ENCODE results near the gene UBL7. TPM values are rescaled to one million over a fixed set of nuclear protein-coding genes. Genes with fewer than 3 reads are reported as not detected.

The UBL7 gene
- total and polyA plus RNA-seq, 2 experiments from 2014 or later: 39.2 to 60.2 TPM

DNA sequence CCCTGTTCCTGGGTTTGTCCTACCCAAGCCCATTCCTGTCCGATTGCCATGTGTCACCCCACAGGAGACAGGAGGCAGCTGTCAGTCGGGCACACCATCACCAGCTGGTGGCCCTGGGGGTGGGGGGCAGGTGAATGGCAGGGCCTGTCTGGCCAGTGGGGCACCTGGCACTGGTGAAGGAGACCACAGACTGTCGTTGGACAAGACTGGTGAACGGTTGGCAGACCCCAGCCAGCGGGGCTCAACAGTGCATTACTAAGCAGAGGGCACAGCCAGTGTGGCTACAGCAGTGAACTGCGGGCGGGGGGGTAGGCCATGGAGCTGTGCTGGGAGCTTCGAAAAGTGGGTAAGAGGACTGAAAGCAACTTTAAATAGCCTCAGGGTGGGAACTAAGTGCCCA is 29.3 kb downstream of the UBL7 start:
- H4K20me1 ChIP-seq (ENCODE audit: insufficient read depth, poor library complexity, severe bottlenecking): no peaks in the 10 kb centered on the region
- TF ChIP-seq EZH2phosphoT487 (IDR thresholded peaks at IDR 0.05; ENCODE audit: low read depth, severe bottlenecking, unreplicated experiment) (no peak), EZH2 (IDR thresholded peaks at IDR 0.05; ENCODE audit: borderline replicate concordance) (no peak)
- TF ChIP-seq, protein P1, sequence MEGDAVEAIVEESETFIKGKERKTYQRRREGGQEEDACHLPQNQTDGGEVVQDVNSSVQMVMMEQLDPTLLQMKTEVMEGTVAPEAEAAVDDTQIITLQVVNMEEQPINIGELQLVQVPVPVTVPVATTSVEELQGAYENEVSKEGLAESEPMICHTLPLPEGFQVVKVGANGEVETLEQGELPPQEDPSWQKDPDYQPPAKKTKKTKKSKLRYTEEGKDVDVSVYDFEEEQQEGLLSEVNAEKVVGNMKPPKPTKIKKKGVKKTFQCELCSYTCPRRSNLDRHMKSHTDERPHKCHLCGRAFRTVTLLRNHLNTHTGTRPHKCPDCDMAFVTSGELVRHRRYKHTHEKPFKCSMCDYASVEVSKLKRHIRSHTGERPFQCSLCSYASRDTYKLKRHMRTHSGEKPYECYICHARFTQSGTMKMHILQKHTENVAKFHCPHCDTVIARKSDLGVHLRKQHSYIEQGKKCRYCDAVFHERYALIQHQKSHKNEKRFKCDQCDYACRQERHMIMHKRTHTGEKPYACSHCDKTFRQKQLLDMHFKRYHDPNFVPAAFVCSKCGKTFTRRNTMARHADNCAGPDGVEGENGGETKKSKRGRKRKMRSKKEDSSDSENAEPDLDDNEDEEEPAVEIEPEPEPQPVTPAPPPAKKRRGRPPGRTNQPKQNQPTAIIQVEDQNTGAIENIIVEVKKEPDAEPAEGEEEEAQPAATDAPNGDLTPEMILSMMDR (IDR thresholded peaks at IDR 0.05; ENCODE audit: poor library complexity): no peak

DNA sequence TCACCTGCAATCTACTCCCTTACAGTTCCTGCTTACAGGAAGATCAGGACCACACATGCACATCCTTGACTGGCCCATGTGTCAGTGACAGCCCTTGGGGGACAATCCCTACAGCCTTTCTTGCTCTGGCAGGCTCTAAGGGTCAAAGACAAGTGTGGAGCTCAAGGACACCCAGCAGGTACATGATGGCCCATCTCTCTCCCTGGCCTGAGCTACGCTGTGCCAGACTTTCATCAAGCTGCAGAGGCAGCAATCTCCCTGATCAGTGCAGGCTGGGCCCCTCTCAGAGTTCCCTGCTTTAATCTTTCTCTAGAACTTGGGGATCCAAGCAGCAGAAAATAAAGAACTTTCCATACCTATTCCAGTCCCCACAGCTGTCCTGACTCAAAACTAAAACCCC is 29.8 kb downstream of the UBL7 start:
- TF ChIP-seq, protein P1 (IDR thresholded peaks at IDR 0.05; ENCODE audit: poor library complexity): no peak
- no peak for TF ChIP-seq EZH2 (IDR thresholded peaks at IDR 0.05; ENCODE audit: borderline replicate concordance)
- TF ChIP-seq EZH2phosphoT487 (IDR thresholded peaks at IDR 0.05; ENCODE audit: low read depth, severe bottlenecking, unreplicated experiment): no peak

More for the DNA sequence above, 29.3 kb downstream of the UBL7 start:
- Histone ChIP-seq H3K27ac (no peak overlapping the region), H2AFZ (no peak overlapping the region), H3K4me2 (no peak overlapping the region), H3K27me3 (peaks cover 21% of the 10 kb centered on the region), H3K4me1 (ENCODE audit: insufficient read depth) (peaks cover 13% of the 10 kb centered on the region), H3K36me3 (replicated peaks; ENCODE audit: insufficient read depth, low read depth) (no peaks in the 10 kb centered on the region), H3K79me2 (peaks cover 5% of the 10 kb centered on the region), H3K4me3 (no peak overlapping the region), H3K9me3 (ENCODE audit: low read depth) (no peaks in the 10 kb centered on the region), H3K9me2 (replicated peaks; ENCODE audit: insufficient read depth) (no peaks in the 10 kb centered on the region)
- DNase-seq (ENCODE audit: low spot score): no peak
- WGBS (ENCODE audit: low lambda C conversion rate, missing lambda C conversion rate): 87% methylated on average over 8 of the region's 8 CpGs

DNA sequence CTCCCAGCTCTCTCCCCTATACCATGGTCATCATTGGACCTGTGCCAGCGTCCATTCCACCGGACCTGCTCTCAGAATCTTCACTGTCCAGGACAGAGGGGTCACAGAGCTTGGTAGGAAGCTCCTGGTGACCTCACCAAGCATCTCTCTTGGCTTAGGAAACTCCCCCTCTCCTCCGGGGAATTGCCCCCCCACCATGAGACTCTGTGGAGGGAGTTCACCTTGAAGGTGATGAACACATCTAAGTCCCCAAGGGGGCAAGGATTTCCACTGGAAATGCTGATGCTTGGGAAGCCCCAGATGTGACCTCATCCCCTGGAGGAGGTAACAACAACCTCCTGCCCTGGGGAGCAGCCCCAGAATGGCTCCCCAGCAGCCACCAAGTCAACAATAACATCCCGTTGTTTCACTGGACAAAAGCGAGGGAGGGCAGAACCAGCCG is 30.4 kb downstream of the UBL7 start:
- Histone ChIP-seq H3K4me2 (no peak overlapping the region), H4K20me1 (ENCODE audit: insufficient read depth, poor library complexity, severe bottlenecking) (no peaks in the 10 kb centered on the region), H3K4me1 (ENCODE audit: insufficient read depth) (peaks cover 13% of the 10 kb centered on the region), H2AFZ (no peak overlapping the region), H3K27me3 (peaks cover 21% of the 10 kb centered on the region), H3K4me3 (no peak overlapping the region), H3K36me3 (replicated peaks; ENCODE audit: insufficient read depth, low read depth) (no peaks in the 10 kb centered on the region), H3K27ac (no peak overlapping the region), H3K9me2 (replicated peaks; ENCODE audit: insufficient read depth) (no peaks in the 10 kb centered on the region), H3K79me2 (peaks cover 5% of the 10 kb centered on the region), H3K9me3 (ENCODE audit: low read depth) (no peaks in the 10 kb centered on the region)
- 71% methylated on average over 6 of the region's 6 CpGs for WGBS (ENCODE audit: low lambda C conversion rate, missing lambda C conversion rate)
- TF ChIP-seq, protein P1 (IDR thresholded peaks at IDR 0.05; ENCODE audit: poor library complexity): no peak
- TF ChIP-seq EZH2 (IDR thresholded peaks at IDR 0.05; ENCODE audit: borderline replicate concordance): no peak
- TF ChIP-seq EZH2phosphoT487 (IDR thresholded peaks at IDR 0.05; ENCODE audit: low read depth, severe bottlenecking, unreplicated experiment): no peak
- DNase-seq (ENCODE audit: low spot score): no peak

More for the DNA sequence above, 29.8 kb downstream of the UBL7 start:
- no peak overlapping the region for H2AFZ ChIP-seq
- H4K20me1 ChIP-seq (ENCODE audit: insufficient read depth, poor library complexity, severe bottlenecking): no peaks in the 10 kb centered on the region
- 78% methylated on average over 1 of the region's 1 CpG for WGBS (ENCODE audit: low lambda C conversion rate, missing lambda C conversion rate)
- H3K27me3 ChIP-seq: peaks cover 21% of the 10 kb centered on the region
- H3K36me3 ChIP-seq (replicated peaks; ENCODE audit: insufficient read depth, low read depth): no peaks in the 10 kb centered on the region
- H3K79me2 ChIP-seq: peaks cover 5% of the 10 kb centered on the region
- H3K4me3 ChIP-seq: no peak overlapping the region
- no peak for DNase-seq (ENCODE audit: low spot score)
- no peak overlapping the region for H3K27ac ChIP-seq
- H3K9me3 ChIP-seq (ENCODE audit: low read depth): no peaks in the 10 kb centered on the region
- peaks cover 13% of the 10 kb centered on the region for H3K4me1 ChIP-seq (ENCODE audit: insufficient read depth)
- no peaks in the 10 kb centered on the region for H3K9me2 ChIP-seq (replicated peaks; ENCODE audit: insufficient read depth)
- no peak overlapping the region for H3K4me2 ChIP-seq
